ENCODE results near the gene TMEM213. TPM values are rescaled to one million over a fixed set of nuclear protein-coding genes. Genes with fewer than 3 reads are reported as not detected.
A peak's percentile ranks its signal among the peaks of the same experiment; 100 is the strongest.

Gene TMEM213
- total RNA-seq, 1 experiment from 2014 or later, result not detected

- Histone ChIP-seq H3K4me1 (replicated peaks; ENCODE audit: insufficient read depth) (no peaks in the 10 kb centered on the region), H3K36me3 (ENCODE audit: low read depth) (peaks cover 10% of the 10 kb centered on the region; the same call in 1 of the 2 replicates), H3K27me3 (ENCODE audit: insufficient read depth, low read depth) (no peaks in the 10 kb centered on the region), H3K9me2 (ENCODE audit: insufficient read depth) (no peaks in the 10 kb centered on the region; the same call in 1 of the 2 replicates), H3F3A (ENCODE audit: insufficient read depth, low read depth) (peaks cover 3% of the 10 kb centered on the region; the same call in 1 of the 2 replicates), H3K27ac (no peak overlapping the region), H3K4me3 (no peak overlapping the region), H3K79me2 (ENCODE audit: low read depth) (no peaks in the 10 kb centered on the region), H3K4me2 (no peak overlapping the region), H4K20me1 (ENCODE audit: insufficient read depth) (no peaks in the 10 kb centered on the region), H3K9me3 (ENCODE audit: insufficient read depth, low read depth) (no peaks in the 10 kb centered on the region), H2AFZ (no peak overlapping the region)
- no TSS peak for BruUV-seq (replicated peaks)
- CTCF ChIA-PET, result no interaction called here
- POLR2A ChIA-PET (ENCODE audit: unreplicated experiment), result no interaction called here
- intact Hi-C loops (cut with micrococcal nuclease; ENCODE audit: unreplicated experiment), result no loop called here
- peak in 1 of 2 experiments; percentile 63 for DNase-seq
- no peak for TF ChIP-seq EZH2 (IDR thresholded peaks at IDR 0.05; ENCODE audit: low read depth)
- TF ChIP-seq, protein P1, sequence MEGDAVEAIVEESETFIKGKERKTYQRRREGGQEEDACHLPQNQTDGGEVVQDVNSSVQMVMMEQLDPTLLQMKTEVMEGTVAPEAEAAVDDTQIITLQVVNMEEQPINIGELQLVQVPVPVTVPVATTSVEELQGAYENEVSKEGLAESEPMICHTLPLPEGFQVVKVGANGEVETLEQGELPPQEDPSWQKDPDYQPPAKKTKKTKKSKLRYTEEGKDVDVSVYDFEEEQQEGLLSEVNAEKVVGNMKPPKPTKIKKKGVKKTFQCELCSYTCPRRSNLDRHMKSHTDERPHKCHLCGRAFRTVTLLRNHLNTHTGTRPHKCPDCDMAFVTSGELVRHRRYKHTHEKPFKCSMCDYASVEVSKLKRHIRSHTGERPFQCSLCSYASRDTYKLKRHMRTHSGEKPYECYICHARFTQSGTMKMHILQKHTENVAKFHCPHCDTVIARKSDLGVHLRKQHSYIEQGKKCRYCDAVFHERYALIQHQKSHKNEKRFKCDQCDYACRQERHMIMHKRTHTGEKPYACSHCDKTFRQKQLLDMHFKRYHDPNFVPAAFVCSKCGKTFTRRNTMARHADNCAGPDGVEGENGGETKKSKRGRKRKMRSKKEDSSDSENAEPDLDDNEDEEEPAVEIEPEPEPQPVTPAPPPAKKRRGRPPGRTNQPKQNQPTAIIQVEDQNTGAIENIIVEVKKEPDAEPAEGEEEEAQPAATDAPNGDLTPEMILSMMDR (conservative IDR thresholded peaks at IDR 0.05), result no peak
Measured at GRCh38 chr7:138842111-138842510, 44.3 kb downstream of the TMEM213 start.

DNA sequence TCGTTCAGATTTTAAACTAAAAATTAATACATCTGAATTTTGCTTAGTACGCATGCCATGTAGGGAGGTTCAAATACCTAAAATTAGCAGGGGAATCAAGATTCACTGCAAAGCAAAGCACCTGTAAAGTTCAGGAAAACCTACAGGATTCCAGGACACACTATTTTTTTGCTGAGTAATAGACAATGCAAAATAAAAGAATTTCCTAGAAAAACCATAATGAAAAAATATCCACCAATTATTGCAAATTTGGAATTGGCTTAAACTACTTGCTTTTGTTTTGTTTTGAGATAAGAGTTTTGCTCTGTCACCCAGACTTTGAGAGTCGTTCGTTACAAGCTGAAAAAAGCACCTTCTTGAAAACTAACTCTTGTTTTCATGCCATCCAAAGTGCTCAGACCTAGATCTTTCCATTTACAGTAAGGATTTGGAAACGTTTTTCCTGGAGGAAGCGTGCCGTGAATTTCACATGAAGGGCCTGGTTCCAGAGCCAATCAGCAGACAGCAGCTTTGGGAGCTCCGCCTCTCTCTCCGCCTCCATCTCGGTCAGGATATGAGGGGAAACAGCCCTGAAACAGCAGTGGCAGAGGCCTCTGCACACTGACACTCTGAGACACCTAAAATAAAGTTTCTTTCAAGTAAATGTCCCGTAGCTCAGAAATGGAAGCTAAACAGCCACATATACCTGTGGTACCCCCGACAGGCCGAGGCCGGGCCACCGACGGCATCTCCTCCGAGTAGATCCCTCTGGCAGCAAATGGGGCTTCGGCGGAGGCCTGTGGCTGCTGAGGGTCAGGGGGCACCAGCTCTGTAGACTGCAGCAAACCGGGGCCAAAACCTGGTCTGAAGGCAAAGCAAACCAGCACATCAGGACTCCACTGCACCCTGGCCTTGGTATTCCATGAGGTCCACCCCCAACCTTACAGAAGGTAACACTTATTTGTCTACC is 46.1 kb downstream of the TMEM213 start:
- BruUV-seq (replicated peaks), result no TSS peak
- CTCF ChIA-PET, result no interaction called here

DNA sequence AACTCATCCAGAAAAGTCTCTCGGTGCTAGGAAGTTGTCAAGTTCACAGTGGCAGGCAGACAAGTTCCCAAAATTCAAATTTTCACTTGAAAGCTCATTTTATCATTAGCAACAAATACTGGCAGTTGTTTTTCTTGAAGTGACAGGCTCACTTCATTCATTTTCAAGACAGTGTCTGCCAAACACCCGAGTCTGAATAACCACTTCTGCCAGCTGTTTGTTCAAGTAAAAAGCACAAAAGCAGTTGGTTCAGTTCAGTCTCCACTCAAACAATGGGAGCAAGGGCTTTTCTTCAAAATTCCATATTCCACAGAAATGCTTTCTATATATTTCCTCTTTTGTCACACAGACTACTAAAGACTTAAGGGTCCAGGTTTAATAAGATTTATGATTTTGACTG is 47.9 kb downstream of the TMEM213 start:
- Histone ChIP-seq H2AFZ (no peak overlapping the region), H3K27me3 (ENCODE audit: insufficient read depth, low read depth) (no peaks in the 10 kb centered on the region), H3K4me3 (no peak overlapping the region), H3K36me3 (ENCODE audit: low read depth) (peaks cover 11% of the 10 kb centered on the region; the same call in 1 of the 2 replicates), H3F3A (ENCODE audit: insufficient read depth, low read depth) (peaks cover 6% of the 10 kb centered on the region; the same call in 1 of the 2 replicates), H3K79me2 (ENCODE audit: low read depth) (no peaks in the 10 kb centered on the region), H3K9me3 (ENCODE audit: insufficient read depth, low read depth) (no peaks in the 10 kb centered on the region), H3K27ac (no peak overlapping the region), H3K4me1 (replicated peaks; ENCODE audit: insufficient read depth) (peaks cover 19% of the 10 kb centered on the region), H4K20me1 (ENCODE audit: insufficient read depth) (no peaks in the 10 kb centered on the region), H3K4me2 (no peak overlapping the region), H3K9me2 (ENCODE audit: insufficient read depth) (no peaks in the 10 kb centered on the region; the same call in 1 of the 2 replicates)
- intact Hi-C loops (cut with micrococcal nuclease; ENCODE audit: unreplicated experiment), result no loop called here
- no peak for DNase-seq
- no peak for TF ChIP-seq EZH2 (IDR thresholded peaks at IDR 0.05; ENCODE audit: low read depth)
- TF ChIP-seq, protein P1 (conservative IDR thresholded peaks at IDR 0.05), result no peak
- BruUV-seq (replicated peaks), result no TSS peak
- CTCF ChIA-PET, result no interaction called here
- POLR2A ChIA-PET (ENCODE audit: unreplicated experiment), result no interaction called here

More for the DNA sequence above, 46.1 kb downstream of the TMEM213 start:
- Histone ChIP-seq H3K9me3 (ENCODE audit: insufficient read depth, low read depth) (no peaks in the 10 kb centered on the region), H3K4me2 (no peak overlapping the region), H3K4me3 (no peak overlapping the region), H3K4me1 (replicated peaks; ENCODE audit: insufficient read depth) (peaks cover 15% of the 10 kb centered on the region), H3K27me3 (ENCODE audit: insufficient read depth, low read depth) (no peaks in the 10 kb centered on the region), H3K27ac (no peak overlapping the region), H3K9me2 (ENCODE audit: insufficient read depth) (no peaks in the 10 kb centered on the region; the same call in 1 of the 2 replicates), H3K79me2 (ENCODE audit: low read depth) (no peaks in the 10 kb centered on the region), H2AFZ (no peak overlapping the region), H4K20me1 (ENCODE audit: insufficient read depth) (no peaks in the 10 kb centered on the region), H3F3A (ENCODE audit: insufficient read depth, low read depth) (peaks cover 6% of the 10 kb centered on the region; the same call in 1 of the 2 replicates), H3K36me3 (ENCODE audit: low read depth) (peaks cover 5% of the 10 kb centered on the region; the same call in 1 of the 2 replicates)
- DNase-seq, result no peak
- POLR2A ChIA-PET (ENCODE audit: unreplicated experiment), result no interaction called here
- intact Hi-C loops (cut with micrococcal nuclease; ENCODE audit: unreplicated experiment), result no loop called here
- no peak for TF ChIP-seq EZH2 (IDR thresholded peaks at IDR 0.05; ENCODE audit: low read depth)
- TF ChIP-seq, protein P1 (conservative IDR thresholded peaks at IDR 0.05), result no peak
